NCI-H1436 (cell line): ENCODE measurements around the gene SLC25A45.
A peak's percentile ranks its signal among the peaks of the same experiment; 100 is the strongest.

Source experiments
- DNase-seq: peaks from one replicate; lab custom pipeline; 2025; lab: John Stamatoyannopoulos, UW

Gene SLC25A45, protein sequence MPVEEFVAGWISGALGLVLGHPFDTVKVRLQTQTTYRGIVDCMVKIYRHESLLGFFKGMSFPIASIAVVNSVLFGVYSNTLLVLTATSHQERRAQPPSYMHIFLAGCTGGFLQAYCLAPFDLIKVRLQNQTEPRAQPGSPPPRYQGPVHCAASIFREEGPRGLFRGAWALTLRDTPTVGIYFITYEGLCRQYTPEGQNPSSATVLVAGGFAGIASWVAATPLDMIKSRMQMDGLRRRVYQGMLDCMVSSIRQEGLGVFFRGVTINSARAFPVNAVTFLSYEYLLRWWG

GRCh38 chr11:65382033-65382803, at the start of gene SLC25A45:
TSS of gene SLC25A45 (minus strand) at chr11:65382646. CDS start at chr11:65381951, 695 bp downstream.
- DNase-seq, result peak; percentile 90

DNA sequence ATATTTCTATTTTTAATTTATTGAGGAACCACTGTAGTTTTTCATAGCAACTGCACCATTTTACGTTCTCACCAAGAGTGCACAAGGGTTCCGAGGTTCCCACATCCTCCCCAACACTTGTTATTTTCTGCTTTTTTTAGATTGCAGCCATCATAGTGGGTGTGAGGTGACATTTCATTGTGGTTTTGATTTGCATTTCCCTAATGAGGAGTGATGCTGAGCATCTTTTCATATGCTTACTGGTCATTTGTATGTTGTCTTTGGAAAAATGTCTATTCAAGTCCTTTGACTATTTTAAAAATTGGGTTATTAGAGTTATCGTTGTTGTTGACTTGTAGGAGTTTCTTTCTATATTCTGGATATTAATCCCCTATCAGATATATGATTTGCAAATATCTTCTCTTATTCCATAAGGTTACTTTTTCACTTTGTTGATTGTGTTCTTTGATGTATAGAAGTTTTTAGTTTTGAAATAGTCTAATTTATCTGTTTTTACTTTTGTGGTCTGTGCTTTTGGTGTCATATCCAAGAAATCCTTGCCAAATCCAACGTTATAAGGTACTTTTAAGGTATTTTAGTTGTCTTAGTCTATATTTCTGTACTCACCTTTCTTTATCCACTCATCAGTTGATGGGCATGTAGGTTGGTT, 49.1 kb upstream of the SLC25A45 start:
- no peak for DNase-seq

DNA sequence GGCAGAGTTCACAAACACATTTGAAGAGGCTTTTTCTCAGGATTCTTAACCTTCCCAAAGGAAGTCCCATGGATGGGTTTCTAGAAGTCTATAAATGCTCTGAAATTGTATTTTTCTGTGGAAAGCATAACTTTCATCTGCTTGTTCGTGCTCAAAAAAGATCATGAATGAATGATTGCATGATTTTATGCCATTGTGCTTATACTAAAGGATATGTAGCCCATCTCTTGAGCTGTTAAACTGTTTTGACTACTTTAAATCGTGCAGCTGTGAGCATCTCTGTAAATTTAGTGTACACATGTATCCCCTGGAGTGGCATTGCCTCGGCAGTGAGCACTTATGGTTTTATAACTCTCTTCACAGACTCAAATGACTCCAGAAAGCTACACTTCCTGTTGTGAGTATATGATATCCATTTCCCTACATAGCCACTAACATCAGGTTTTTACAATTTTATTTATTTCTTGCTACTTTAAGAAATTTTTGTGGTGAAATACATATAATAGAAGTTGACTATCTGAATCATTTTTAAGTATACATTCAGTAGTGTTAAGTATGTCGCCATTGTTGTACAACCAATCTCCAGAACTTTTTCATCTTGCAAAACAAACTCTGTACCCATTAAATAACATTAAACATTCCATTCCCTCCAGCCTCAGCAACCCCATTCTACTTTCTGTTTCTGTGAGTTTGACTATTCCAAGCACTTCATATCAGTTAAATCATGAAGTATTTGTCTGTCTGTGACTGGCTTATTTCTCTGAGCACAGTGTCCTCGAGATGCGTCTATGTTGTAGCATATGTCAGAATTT, 48.2 kb upstream of the SLC25A45 start:
- DNase-seq, result no peak

DNA sequence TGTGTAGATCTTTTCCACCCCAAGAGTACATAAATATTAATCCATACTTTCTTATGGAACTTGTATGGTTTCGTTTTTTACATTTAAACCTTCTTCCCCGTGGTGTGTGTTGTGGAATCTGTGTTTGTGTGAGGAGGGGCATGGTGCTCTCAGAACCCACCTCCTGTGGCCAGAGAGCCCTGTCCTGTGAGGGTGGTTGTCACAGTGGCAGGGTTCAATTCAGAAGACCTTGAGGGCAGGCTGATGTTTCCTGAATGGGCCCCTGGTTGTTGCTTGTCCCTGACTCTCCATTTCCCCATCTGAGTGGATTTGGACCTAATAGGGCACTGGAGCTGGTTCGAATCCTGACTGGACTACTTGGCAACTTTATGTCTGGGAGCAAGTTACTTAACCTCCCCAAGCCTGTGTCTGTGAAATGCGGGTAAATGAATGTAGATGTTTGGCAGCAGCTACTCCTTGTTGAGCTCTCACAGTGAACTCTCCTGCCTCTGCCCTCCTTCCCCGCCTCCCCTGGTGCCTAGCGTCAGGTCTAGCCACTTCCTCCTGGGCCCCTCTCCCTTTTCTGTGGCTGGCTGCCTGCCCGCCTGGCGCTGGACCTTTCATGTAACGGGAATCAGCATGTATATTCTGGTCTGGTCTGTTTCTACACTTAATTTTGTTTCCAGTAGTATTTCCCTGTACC, 47.4 kb upstream of the SLC25A45 start:
- DNase-seq, result no peak

DNA sequence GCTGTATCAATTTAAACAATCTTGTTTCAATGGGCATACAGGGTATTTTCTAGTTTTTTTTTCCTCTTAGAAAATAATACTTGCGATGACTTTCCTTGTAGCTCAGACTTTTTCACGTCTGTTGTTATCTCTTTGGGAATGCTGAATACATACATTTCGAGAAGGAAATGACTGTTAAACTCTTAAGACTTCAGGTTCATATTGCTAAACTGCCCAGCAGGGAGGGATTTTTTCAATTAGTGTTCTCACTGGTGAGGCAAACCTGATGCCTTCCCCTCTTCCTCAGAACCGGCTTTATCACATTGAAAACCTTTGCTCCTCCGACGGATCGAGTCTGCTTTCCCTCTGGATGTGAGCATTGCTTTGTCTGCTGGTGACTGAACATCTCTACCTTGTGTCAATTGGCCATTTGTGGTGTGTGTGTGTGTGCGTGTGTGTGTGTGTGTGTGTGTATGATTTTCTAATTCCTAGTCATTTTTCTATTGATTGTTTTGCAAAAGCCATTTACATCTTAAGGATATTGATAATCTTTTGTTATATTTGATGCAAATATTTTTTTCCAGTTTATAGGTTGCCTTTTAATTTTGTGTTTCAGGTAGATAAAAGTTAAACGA, 46.7 kb upstream of the SLC25A45 start:
- DNase-seq, result no peak

- no peak for DNase-seq
These were observed 46.2 kb upstream of the SLC25A45 start for GRCh38 chr11:65428578-65429067.

DNA sequence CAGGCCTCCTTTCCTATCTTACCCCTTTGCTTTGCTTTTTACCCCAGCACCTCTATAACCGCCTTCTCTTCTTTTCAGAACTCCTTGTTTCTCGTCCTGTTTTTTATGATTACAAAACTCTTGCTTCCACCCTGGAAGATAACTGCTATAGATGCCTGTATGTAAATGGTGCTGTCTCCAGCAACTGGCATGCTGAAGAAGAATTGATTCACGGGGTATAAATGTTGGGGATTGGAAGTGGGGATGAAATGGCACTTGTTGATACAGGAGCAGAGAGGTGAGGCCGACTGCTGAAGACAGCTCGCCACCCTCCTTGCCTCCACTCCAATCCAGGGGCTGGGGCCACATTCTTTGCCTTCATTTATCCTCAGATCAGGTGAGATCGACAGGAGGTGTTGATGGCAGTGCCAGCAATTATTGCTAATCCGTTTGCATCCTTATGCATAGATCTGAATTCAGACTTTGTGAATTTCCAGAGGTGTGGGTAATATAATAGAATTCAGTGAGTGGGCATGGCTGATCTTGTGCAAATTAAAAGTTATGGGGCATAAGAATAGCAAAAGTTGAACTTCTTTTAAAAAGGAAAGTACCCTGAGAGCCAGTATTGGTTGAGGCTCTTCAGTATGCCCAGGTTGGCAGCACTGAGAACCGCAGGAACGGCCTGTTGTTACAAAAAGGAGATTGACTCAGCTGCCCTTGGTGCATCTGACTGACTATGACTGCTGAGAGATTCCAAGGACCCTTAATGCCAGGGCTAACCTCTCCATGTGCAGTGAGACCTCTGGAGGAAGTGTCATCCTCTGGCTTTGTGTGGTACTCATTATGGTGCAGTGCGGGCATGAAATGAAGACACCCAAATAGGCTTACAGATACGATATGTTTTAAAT, 45.5 kb upstream of the SLC25A45 start:
- DNase-seq, result no peak

GRCh38 chr11:65426839-65427690, 44.6 kb upstream of the SLC25A45 start:
- DNase-seq, result no peak

GRCh38 chr11:65425971-65426838, 43.8 kb upstream of the SLC25A45 start:
- no peak for DNase-seq

GRCh38 chr11:65425105-65425970, 42.9 kb upstream of the SLC25A45 start:
- DNase-seq, result no peak

DNA sequence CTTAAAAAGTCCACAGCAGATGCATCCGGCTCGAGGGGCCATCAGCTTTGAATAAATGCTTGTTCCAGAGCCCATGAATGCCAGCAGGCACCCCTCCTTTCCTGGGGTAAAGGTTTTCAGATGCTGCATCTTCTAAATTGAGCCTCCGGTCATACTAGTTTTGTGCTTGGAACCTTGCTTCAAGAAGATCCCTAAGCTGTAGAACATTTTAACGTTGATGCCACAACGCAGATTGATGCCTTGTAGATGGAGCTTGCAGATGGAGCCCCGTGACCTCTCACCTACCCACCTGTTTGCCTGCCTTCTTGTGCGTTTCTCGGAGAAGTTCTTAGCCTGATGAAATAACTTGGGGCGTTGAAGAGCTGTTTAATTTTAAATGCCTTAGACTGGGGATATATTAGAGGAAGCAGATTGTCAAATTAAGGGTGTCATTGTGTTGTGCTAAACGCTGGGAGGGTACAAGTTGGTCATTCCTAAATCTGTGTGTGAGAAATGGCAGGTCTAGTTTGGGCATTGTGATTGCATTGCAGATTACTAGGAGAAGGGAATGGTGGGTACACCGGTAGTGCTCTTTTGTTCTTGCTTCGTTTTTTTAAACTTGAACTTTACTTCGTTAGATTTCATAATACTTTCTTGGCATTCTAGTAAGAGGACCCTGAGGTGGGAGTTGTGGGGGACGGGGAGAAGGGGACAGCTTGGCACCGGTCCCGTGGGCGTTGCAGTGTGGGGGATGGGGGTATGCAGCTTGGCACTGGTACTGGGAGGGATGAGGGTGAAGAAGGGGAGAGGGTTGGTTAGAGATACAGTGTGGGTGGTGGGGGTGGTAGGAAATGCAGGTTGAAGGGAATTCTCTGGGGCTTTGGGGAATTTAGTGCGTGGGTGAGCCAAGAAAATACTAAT, 42.0 kb upstream of the SLC25A45 start:
- DNase-seq, result no peak

DNA sequence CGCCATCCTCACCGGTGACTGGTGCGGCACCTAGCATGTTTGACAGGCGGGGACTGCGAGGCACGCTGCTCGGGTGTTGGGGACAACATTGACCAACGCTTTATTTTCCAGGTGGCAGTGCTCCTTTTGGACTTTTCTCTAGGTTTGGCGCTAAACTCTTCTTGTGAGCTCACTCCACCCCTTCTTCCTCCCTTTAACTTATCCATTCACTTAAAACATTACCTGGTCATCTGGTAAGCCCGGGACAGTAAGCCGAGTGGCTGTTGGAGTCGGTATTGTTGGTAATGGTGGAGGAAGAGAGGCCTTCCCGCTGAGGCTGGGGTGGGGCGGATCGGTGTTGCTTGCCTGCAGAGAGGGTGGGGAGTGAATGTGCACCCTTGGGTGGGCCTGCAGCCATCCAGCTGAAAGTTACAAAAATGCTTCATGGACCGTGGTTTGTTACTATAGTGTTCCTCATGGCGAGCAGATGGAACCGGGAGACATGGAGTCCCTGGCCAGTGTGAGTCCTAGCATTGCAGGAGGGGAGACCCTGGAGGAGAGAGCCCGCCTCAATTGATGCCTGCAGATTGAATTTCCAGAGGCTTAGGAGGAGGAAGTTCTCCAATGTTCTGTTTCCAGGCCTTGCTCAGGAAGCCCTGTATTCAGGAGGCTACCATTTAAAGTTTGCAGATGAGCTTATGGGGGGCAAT, 41.2 kb upstream of the SLC25A45 start:
- DNase-seq, result no peak

DNA sequence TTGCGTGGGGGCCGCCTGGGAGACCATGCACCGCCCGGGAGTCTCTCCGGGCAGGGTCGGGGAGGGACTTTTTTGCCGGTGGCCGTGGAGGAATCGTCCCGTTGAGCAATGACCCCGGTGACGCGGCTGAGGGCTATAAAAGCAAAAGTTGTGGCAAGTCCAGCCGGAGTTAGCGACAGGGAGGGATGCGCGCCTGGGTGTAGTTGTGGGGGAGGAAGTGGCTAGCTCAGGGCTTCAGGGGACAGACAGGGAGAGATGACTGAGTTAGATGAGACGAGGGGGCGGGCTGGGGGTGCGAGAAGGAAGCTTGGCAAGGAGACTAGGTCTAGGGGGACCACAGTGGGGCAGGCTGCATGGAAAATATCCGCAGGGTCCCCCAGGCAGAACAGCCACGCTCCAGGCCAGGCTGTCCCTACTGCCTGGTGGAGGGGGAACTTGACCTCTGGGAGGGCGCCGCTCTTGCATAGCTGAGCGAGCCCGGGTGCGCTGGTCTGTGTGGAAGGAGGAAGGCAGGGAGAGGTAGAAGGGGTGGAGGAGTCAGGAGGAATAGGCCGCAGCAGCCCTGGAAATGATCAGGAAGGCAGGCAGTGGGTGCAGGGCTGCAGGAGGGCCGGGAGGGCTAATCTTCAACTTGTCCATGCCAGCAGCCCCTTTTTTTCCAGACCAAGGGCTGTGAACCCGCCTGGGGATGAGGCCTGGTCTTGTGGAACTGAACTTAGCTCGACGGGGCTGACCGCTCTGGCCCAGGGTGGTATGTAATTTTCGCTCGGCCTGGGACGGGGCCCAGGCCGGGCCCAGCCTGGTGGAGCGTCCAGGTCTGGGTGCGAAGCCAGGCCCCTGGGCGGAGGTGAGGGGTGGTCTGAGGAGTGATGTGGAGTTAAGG, 40.4 kb upstream of the SLC25A45 start, which contains the start of gene NEAT1:
TSS of gene NEAT1 (plus strand) at position 166 of the 883 bp plus-strand sequence.
- DNase-seq, result peak; percentile 82
